Measurements from ENCODE around the gene SHC1.

Gene SHC1

GRCh38 chr1:154954541-154954940 is 16.0 kb downstream of the SHC1 start:
- DNase-seq, result peak; percentile 24

- peak; percentile 34 for DNase-seq
These were observed 16.9 kb downstream of the SHC1 start for GRCh38 chr1:154953611-154954038.

GRCh38 chr1:154952664-154953063 is 17.9 kb downstream of the SHC1 start:
- DNase-seq, result no peak

- peak; percentile 81 for DNase-seq
These were observed 18.5 kb downstream of the SHC1 start for GRCh38 chr1:154951901-154952657.

- no peak for DNase-seq
These were observed 22.5 kb downstream of the SHC1 start for GRCh38 chr1:154948079-154948478.

GRCh38 chr1:154945962-154946850 is 24.3 kb downstream of the SHC1 start:
- DNase-seq, result no peak

GRCh38 chr1:154945160-154945961 is 25.2 kb downstream of the SHC1 start:
- DNase-seq, result no peak

GRCh38 chr1:154944401-154945159 is 26.0 kb downstream of the SHC1 start:
- DNase-seq, result no peak

- DNase-seq, result peak; percentile 45
These were observed 26.7 kb downstream of the SHC1 start for GRCh38 chr1:154943649-154944400.

- DNase-seq, result no peak
These were observed 29.1 kb downstream of the SHC1 start for GRCh38 chr1:154941333-154942013.

GRCh38 chr1:154940651-154941194 is 29.8 kb downstream of the SHC1 start:
- peak; percentile 30 for DNase-seq

GRCh38 chr1:154940213-154940560 is 30.4 kb downstream of the SHC1 start:
- no peak for DNase-seq

- no peak for DNase-seq
These were observed 31.7 kb downstream of the SHC1 start for GRCh38 chr1:154938604-154939399.

- no peak for DNase-seq
These were observed 32.6 kb downstream of the SHC1 start for GRCh38 chr1:154937988-154938386.

GRCh38 chr1:154937085-154937987 is 33.2 kb downstream of the SHC1 start:
- peak; percentile 94 for DNase-seq

- DNase-seq, result peak; percentile 97
These were observed 33.9 kb downstream of the SHC1 start, which contains the start of gene PMVK for GRCh38 chr1:154936555-154937084. PMVK (minus strand) TSS chr1:154936719; CDS start chr1:154936685, 34 bp downstream.

GRCh38 chr1:154935749-154936554 is 34.6 kb downstream of the SHC1 start:
- DNase-seq, result no peak
